ENCODE measurements around the gene G3BP2.

DNA sequence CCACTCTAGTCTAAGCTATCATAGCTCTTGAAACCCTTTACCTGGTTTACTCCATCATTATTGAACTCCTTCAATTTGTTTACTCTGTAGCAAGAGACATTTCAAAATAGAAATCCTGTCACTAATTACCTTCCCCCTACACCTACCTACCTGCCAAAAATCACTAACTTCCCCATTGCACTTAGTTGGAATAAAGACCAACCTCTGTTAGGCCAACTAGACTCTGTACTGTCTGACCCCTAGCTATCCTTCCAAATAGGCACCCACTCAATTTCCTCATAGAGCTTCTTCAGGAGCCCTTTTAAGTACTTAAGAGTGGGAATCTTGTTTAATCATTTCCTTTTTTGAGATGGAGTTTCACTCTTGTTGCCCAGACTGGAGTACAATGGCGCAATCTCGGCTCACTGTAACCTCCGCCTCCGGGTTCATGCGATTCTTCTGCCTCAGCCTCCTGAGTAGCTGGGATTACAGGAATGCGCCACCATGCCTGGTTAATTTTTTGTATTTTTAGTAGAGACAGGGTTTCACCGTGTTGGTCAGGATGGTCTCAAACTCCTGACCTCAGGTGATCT is 34.0 kb downstream of the G3BP2 start:
- TF ChIP-seq, protein P1, sequence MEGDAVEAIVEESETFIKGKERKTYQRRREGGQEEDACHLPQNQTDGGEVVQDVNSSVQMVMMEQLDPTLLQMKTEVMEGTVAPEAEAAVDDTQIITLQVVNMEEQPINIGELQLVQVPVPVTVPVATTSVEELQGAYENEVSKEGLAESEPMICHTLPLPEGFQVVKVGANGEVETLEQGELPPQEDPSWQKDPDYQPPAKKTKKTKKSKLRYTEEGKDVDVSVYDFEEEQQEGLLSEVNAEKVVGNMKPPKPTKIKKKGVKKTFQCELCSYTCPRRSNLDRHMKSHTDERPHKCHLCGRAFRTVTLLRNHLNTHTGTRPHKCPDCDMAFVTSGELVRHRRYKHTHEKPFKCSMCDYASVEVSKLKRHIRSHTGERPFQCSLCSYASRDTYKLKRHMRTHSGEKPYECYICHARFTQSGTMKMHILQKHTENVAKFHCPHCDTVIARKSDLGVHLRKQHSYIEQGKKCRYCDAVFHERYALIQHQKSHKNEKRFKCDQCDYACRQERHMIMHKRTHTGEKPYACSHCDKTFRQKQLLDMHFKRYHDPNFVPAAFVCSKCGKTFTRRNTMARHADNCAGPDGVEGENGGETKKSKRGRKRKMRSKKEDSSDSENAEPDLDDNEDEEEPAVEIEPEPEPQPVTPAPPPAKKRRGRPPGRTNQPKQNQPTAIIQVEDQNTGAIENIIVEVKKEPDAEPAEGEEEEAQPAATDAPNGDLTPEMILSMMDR (IDR thresholded peaks at IDR 0.05; ENCODE audit: insufficient read depth, low read depth, low read length): no peak
- TF ChIP-seq EZH2 (IDR thresholded peaks at IDR 0.05; ENCODE audit: insufficient read depth, low read length): no peak
